NCI-H2107 (cell line): ENCODE results near the gene ADAMTSL2.

Experiments
- DNase-seq: peaks from one replicate; lab custom pipeline; 2025; lab: John Stamatoyannopoulos, UW

ADAMTSL2 gene

DNA sequence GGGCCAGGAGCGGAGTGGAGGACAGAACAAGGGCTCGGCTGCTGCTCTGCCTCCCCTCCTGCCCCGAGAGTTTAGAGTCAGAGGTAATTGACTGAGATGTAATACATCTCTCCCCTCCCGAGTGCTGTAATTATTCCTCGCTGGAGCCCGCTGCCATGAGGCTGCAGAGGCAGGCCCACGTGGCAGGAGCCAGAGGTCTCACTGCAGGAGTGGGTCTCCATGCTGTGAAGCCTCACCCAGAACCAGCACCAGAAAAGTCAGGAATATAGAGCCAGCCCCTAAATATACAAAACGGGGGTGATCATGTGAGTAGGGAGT, 72.2 kb downstream of the ADAMTSL2 start:
- peak; percentile 63 for DNase-seq

DNA sequence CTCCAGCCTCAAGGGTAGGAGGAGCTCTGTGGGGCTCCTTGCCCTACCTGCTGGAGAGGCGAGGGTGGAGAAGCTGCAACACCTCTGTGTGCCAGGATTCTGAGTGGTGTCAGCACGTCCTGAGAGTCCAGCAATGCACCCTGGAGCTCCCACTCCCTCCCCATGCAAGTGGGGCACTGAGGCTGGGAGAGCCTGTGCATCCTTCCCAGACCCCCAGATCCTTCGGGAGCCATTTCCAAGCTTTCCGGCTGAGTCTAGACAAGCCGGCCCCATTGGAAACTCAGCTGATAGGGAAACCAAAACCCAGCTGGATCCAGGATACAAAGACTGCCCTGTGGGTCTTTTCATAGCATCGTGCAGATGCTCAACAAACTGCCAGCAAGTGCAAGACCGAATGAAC, 72.9 kb downstream of the ADAMTSL2 start:
- DNase-seq = no peak

DNA sequence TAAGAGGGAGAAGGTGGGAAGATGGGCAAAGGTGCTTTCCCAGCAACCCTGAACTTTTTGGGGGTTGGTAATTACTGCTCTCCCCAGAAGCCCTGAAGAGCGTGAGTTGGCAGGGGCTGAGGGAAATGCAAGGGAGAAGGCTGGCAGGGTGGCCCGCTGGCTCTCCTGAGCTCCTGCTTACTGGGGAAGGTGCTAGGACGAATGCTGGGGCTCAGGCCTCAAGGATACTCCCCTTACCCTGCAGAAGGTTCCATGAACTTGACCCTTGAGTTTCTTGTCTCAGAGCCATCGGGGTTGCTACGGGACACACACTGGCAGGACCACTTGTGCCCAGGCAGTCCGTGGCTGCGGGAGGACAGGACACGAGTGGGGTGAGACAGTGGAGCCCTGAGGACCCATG, 73.5 kb downstream of the ADAMTSL2 start:
- DNase-seq = no peak

DNA sequence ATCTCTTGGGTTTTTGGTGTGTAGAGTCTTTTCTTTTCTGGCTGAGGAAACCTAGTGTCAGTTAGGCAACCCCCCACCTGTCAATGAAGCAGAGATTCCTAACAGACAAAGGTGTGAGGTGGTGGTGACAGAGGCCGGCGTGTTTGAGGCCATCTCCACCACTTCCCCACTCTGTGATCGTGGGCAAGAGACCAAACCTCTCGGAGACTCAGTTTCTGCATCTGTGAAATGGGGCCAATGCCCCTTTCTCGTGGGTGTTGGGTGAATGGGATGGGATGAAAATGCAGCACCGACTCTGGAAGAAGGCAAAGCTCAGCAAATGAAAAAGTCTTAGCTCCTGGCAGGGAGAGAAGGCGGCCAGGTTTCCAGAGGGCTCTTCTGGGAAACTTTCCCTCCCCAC, 73.9 kb downstream of the ADAMTSL2 start:
- DNase-seq = no peak

DNA sequence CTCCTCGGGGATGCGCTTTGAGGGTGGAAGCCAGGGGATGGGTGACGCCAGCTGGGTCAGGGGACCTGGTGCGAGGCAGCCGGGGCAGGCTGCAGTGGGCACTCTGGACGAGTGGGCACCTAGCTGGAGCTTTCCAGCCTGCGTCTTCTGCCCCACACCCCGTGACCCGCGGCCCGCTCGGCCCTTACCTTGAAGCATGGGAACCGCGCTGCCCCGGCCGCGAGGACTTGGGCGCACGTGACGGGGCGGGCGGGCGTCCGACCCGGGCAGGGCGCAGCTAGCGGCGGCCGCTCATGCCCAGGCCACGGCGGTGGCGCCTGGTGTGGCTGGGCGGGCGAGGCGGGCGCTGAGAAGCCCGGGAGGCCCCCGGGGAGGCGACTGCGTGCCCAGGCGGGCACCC, 74.4 kb downstream of the ADAMTSL2 start:
- no peak for DNase-seq

DNA sequence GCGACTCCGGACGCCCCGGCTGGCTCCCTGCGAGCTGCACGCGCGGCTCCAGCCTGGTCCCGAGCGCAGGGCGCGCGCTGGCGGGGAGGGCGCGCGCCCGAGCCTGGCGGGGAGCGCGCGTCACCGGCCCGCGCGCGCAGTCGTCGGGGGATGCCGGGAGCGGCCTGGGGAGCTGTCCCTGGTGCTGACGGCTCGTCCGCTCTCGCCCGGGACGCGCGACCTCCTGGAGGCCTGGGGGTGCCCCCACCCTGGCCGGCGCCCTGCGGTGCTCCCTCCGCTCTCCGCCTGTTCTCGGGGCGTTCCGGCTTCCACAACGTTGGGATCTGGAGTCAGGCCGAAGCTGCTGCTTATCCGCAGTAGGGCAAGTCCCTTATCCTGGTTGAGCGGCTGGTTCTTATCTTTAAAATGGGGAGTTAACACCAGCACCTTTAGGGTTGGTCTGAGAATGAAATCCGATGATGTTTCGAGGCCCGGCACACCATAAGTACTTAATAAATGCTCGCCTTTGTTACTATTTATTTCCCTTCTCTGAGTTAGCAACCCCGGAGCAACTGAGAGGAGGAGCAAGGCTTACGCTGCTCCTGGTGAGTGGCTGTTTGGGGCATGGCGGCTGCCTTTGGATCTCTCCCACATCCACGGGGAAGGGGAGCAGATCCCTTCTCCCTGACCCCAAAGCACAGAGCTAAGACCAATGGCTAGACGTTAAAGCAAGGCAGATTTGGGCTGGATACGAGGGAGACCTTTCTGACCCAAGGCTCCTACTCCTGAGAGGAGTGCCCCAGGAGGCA, 75.0 kb downstream of the ADAMTSL2 start, which contains the start of gene FAM163B:
Gene FAM163B (minus strand): TSS at position 79 of the 788 bp plus-strand sequence. CDS start 29,166 bp downstream, outside the sequence.
- no peak for DNase-seq

DNA sequence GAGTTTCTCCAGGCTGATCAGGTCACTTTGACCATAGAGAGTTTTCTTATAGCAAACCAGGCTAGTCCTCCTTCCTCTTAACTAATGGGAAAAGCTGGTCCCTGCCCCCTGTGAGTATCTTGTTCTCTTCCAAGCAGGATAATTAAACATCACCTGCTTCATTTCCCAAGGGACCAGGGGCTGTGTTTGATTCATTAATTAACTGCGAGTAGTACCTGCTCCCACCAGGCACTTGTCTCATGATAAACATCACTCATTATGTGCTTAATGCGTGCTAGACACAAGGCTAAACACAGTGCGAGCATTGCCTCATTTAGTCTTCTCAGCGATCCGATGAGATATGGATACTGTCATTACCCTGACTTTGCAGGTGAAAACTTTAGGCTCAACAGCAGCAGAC, 76.3 kb downstream of the ADAMTSL2 start:
- DNase-seq = peak; percentile 65

DNA sequence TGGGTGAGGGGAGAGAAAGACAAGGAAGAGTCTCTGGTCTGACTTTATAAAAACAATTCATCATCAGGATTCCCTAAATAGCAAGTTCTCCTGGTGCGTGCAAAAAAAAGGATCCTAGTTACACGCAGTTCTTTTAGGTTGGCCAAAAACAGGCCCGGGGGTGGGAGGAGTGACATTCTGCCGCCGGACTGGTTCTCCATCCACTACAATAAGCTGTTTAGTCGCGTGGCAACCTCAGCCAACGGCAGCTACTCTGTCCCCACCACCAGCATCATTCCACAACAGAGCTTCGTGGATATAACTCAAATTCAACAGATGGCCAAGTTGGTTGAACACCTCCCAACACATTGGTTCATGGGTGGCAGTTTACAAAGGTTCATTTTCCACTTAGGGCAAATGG, 77.5 kb downstream of the ADAMTSL2 start:
- DNase-seq = no peak

DNA sequence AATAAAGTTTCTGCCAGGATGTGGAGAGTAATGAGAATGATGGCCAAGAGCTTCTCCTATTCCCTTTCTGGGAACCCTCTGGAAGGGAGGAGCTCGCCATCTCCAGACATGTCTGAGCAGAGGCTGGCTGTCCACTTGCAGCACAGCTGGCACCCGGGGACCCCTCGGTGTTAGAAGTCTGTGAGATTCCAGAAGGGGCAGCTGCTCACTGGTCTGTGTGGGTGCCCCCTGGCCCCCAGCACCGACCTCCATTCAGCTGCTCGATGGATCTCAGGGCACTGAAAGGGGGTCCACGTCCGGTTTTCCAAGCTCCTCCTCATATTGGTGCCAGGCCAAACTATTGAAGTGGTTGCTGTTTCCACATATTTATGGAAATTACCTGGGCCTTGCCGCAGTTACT, 78.3 kb downstream of the ADAMTSL2 start:
- DNase-seq = no peak

DNA sequence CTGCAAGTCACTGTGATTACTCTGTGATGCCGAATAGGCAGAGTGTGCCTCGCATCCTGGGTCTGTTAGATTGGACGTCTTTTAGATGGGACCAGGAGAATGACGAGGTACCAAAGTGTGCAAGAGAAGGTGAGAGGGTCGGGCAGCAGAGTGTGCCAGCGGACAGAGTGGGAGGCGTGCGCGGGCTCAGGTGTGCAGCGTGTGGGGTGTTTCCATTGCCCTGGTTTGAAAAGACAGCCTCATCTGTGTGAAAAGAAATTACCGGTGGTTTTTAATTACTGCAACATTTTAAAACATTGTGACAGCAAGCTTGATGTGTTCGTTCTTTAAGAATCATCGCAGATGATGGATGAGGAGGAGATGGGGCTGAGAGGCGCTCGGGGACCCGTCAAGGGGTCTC, 78.9 kb downstream of the ADAMTSL2 start:
- no peak for DNase-seq

DNA sequence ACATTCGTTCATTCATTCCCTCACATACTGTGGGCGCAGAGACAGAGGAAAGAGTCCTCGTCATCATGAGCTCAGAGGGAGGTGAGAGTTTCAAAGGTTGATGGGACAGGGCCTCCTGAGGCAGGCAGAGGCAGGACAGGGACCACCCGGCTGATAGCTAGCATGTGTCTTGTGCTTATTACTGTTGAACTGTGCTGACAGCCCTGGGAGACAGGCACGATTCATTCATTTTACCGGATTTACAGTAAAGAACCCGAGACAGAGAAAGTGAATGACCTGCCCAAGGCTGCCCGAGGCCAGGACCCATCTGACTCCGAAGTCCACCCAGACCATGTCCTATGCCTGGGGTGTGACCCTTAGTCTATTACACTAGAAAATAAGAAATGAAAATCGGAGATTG, 79.6 kb downstream of the ADAMTSL2 start:
- no peak for DNase-seq

DNA sequence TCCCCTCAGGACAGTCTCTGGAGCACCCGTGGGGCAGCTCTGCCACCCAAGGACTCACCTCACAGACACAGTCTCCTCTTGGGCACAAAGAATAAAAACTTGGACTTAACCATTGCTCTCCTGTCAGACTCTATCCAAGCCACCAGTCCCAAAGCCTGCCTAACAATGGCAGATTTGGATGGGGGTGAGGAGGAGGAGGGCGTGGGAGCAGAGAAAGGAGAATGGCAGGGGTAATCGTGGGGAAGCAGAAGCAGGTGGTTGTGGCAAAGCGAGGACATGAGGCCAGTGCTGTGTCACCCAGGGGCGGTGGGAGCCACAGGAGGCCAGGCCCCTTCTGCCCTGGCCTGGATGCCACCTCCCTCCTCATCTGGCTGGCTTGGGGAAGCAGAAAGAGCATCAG, 80.2 kb downstream of the ADAMTSL2 start:
- no peak for DNase-seq

DNA sequence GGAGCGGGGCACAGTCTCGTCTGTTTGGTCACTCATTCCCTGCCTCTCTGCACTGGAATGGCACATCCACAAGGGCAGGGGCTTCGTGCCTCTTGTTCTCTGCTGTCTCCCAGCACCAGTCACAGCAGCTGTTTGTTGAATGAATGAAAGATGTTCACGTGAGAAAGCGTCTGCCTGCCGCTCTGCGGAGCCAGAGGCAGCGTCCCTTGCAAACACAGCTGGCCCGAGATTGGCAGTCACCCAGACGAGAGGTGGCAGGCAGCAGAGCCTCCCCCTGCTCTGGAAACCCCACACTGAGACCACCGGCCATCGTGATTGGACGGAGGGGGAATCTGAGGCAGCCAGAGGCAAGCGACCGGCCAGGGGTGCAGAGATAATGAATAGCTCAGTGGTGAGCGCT, 80.7 kb downstream of the ADAMTSL2 start:
- DNase-seq = no peak

DNA sequence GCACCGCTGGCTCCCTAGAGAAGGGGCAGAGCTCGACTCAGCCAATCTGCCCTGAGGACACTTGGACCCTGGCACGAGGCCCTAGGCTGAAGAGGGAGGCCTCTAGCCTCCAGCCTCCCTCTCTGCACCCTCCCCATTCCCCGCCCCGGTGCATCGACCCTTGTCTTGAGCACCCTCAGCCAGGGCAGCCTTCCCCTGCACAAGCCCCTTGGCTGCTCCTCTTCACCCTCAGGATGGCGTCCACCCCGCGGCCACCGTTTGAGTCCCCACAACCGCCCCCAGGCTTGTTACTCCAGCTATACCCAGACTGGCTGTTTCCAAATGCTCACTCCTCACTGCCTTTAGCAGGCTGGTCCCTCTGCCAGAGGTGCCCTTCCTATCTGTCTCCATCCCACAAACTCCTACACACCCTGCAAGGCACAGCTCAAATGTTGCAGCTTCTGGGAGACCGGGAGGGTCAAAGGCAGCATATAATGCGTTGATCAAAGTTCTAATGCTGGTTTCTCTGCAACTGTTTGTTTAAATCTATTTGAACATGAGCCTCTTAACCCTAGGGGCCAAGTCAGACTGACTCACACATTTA, 81.2 kb downstream of the ADAMTSL2 start:
- no peak for DNase-seq

DNA sequence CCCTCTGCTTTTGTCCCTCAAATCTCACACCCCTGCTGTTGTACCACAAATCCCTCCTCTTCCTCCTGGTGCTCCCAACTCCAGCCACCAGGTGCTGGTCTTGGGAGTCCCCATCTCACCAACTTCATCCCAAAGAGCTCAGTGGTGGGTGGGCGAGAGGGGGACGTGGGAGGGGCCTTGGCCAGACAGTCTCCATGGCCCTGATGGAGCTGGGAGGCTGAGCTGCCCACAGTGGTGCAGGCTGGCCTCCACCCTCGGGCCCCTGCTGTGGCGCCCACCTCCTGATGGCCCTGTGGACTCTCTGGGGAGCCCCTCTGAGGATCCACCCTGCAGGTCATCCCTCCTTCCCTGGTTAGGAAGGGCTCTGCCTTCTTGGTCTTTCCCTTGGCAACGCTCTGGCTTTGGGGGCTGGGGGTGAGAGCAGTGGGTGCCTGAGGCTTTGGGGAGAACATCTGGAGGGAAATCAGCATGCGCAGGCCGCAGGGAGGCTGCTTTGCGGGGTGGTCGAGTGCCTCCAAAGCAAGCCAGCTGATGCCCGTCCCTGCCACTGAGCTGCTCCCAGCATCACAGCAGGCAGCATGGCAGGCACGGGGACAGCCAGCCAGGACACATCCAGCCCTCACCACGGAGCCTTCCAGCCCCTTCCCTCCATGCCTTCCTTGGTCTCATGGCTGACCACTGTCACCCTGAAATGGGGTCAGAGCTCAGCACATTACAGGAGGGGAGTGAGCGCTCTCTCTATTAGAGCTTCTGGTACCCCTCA, 82.3 kb downstream of the ADAMTSL2 start:
- DNase-seq = no peak

DNA sequence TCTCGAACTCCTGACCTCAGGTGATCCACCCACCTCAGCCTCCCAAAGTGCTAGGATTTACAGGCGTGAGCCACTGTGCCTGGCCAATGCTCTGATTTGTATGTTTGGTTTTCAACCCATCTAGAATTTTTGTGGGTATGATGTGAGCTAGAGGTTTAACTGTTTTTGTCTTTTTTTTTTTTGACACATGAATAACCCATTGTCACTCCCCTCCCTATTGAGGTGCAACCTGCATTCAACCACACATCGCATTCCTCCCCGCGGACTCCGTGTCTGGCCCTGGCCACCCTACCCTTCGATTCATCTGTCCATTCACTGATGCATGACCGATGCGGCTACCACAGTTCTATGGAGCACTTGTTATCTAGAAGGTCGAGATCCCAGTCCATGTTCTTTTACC, 84.2 kb downstream of the ADAMTSL2 start:
- DNase-seq = no peak

DNA sequence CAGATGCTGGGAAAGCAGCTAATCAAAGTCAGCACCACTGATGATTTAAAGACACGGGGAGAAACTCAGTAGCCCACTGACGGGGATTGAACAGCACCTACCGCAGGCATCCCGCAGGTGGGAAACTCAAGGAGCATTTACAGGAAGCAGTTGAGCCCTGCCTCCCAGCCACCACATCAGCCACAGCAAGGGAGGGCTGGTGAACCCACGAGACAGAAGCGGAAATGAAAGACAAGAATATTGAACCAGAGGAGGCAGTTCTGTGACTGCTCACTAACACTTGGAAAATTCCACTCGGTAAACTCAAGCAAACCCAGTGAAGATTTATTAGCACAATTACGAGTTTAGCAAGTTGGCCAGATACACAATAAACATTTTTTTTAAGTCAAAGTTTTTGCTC, 85.3 kb downstream of the ADAMTSL2 start:
- no peak for DNase-seq

DNA sequence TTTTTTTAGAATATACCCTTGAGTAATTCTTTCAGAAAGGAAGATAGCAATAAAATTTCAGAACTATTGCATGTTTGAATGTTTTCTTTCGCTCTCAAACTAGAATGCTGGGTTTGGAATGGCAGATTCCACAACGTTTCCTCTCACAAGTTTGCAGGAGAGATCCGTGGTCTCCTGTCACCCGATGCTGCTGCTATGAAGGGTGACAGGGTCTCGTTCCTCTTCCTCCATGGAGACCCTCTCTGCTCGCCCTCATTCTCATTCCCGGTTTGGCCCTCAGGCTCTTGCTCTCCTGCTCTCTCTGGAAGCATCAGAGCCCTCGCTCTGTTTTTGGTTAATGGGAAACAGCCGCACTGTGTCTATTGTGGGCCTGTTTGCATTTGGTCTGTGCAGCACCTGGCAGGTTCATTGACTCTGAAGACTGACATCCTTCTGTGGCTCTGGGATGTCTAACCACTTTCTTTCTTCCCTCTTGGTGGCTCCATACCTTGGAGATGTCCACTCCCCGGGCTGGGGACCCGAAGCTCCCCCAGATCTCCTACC, 87.3 kb downstream of the ADAMTSL2 start:
- DNase-seq = no peak

DNA sequence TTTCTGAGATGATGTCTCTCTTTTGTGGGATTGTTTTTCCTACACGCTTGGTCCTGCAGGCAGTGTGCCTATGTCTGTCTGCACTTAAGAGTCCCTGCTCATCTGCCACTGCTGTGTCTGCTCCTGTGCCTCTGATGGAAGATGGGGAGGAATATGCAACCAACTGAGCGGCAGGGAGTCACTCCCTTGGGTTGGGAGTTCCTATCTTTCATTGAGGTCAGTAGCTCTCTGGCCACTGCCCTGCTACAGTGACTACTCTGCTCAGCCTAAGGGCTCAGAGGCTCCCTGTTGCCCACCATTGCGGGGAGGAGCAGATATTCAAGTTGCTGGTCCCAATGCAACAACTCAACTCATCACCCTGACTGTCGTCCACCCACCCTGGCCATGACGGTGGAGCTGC, 88.1 kb downstream of the ADAMTSL2 start:
- DNase-seq = no peak
